SJSA1 (cell line): Measurements from ENCODE around the gene RFX1. TPM values are rescaled to one million over a fixed set of nuclear protein-coding genes. Genes with fewer than 3 reads are reported as not detected.

Source experiments
- DNase-seq, 2 experiments: peaks; one replicate each; pipeline ENCODE4 v3.0.0-alpha.2; 2015 to 2020; ENCODE audit warnings: low spot score in 2 of 2, low read depth in 1 of 2
- H3K27ac ChIP-seq: fragments of 250-450 bp; sonication (Bioruptor Pico); 2 replicates; pipeline ENCODE4 v1.5.1; 2020; ENCODE audit warnings: mild to moderate bottlenecking, moderate library complexity
- H3K27me3 ChIP-seq: fragments of 250-450 bp; sonication (Bioruptor Pico); replicated peaks from 2 replicates; pipeline ENCODE4 v1.5.1; 2020; ENCODE audit warnings: mild to moderate bottlenecking, moderate library complexity
- H3K36me3 ChIP-seq: fragments of 250-450 bp; sonication (Bioruptor Pico); 2 replicates; pipeline ENCODE4 v1.5.1; 2020; ENCODE audit warnings: mild to moderate bottlenecking
- H3K4me1 ChIP-seq: fragments of 250-450 bp; sonication (Bioruptor Pico); replicated peaks from 2 replicates; pipeline ENCODE4 v1.6.1; 2021; ENCODE audit warnings: mild to moderate bottlenecking
- H3K4me3 ChIP-seq: fragments of 250-450 bp; sonication (Bioruptor Pico); 2 replicates; pipeline ENCODE4 v1.5.1; 2020; ENCODE audit warnings: mild to moderate bottlenecking
- H3K9me3 ChIP-seq: fragments of 250-450 bp; sonication (Bioruptor Pico); replicated peaks from 2 replicates; pipeline ENCODE4 v1.5.1; 2020; ENCODE audit warnings: mild to moderate bottlenecking
- total RNA-seq: library from RNA; depleted of rRNA; stranded (reverse); fragments of >200 nt; shearing (Covaris generic); gene quantifications from 2 replicates; pipeline ENCODE4 v1.2.3, GENCODE V29; 2014

The RFX1 gene
- total RNA-seq, 1 experiment from 2014 or later: 2.6 TPM

DNA sequence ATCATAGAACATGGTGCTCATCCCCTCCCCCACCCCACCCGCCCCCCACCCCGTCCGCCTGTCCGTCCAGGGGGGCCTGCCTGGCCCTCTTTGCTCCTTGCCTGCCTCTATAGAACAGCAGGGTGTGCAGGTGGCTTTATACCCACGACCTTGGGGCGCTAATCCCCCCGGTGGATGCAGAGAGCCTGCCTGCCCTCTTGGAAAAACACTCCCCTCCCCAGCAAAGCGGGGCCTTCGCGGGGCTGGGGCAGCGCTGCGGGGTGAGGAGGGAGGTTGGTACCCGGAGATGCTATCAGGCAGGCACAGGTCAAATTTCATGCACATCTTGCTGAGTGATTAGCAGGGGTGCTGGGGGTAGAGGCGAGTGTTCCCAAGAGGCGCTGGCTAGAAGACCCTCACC is 21.9 kb downstream of the RFX1 start:
- Histone ChIP-seq H3K4me1 (no peaks in the 10 kb centered on the region), H3K27me3 (no peaks in the 10 kb centered on the region), H3K27ac (no peak overlapping the region), H3K9me3 (no peaks in the 10 kb centered on the region), H3K4me3 (no peak overlapping the region), H3K36me3 (peaks cover 4% of the 10 kb centered on the region; the same call in 1 of the 2 replicates)
- DNase-seq: no peak

DNA sequence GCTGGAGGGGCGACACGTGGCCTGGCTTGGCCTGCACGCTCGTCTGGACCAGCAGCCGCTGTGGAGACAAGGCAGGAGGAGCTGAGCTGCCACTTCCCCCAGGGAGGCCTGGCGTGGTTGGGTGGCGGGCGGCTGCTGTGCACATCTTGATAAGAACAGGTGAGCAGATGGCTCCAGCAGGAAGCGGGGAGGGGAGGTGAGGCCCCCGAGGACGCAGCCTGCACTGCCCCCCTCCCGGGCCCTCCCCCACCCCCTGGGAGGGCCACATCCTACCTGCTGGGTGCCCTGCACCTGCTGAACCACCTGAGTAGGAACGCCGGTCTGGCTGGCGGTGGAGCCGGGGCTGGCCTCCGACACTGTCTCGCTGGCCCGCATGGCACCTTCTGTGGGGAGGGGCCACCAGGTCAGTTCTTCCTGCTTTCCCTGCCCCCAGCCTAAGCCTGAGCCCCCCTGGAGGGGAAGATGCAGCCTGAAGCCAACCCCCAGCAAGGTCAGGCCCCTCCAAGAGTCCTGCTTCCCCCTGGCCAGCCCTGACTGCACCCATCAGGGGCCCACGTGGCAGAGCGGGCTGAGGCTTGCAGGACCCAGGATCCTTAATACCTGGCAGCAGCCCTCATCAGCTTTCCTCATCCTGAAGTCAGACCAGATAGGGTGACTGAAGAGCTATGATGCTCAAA is 22.8 kb downstream of the RFX1 start:
- no peak overlapping the region for H3K27ac ChIP-seq
- H3K9me3 ChIP-seq: no peaks in the 10 kb centered on the region
- no peaks in the 10 kb centered on the region for H3K27me3 ChIP-seq
- H3K4me3 ChIP-seq: no peak overlapping the region
- DNase-seq: no peak
- H3K4me1 ChIP-seq: no peaks in the 10 kb centered on the region
- H3K36me3 ChIP-seq: peaks cover 4% of the 10 kb centered on the region; the same call in 1 of the 2 replicates

DNA sequence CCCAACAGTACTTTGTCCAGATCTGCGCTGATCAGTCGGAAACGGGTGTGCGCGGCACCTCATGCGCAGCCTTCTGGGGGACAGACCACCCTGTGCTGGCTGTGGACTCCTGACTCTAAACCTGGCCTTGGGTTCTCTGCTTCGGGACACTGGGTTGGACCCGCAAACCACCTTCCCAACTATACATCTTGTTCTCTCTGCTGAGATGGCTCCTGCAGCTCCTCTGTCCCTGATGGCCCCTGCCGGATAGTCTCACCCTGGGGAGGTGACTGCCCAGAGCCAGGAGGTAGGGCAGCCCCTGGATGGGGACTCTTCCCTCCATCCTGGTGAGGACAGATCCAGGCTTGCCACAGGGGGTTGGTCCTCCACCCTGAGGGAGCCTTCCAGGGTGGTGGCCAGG is 23.3 kb downstream of the RFX1 start:
- Histone ChIP-seq H3K4me3 (no peak overlapping the region), H3K4me1 (no peaks in the 10 kb centered on the region), H3K36me3 (peaks cover 4% of the 10 kb centered on the region; the same call in 1 of the 2 replicates), H3K27ac (no peak overlapping the region), H3K9me3 (no peaks in the 10 kb centered on the region), H3K27me3 (no peaks in the 10 kb centered on the region)
- DNase-seq: no peak

DNA sequence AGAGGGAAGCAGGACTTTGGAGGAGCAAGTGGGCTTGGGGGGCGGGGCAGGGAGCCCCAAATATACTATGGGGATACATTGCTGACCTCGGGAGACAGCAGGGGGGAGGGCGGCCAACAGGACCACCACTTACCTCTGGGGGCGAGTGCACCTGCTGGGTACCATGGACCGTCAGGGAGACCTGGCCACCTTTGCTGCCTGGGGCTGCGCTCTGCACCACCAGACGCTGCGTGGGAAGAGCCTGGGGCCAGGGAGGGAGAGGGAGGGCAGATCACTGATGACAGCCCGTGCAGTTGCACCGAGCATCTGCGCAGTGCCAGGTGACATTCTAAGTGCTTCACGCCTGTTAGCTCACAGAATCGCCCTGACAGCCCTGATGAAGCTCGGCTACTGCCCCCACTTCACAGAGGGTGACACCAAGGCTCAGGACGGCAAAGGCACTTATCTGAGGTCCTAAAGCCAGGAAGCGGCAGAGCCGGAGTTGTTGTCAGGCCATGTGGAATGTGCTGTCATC is 24.1 kb downstream of the RFX1 start:
- Histone ChIP-seq H3K27me3 (no peaks in the 10 kb centered on the region), H3K4me3 (no peak overlapping the region), H3K4me1 (no peaks in the 10 kb centered on the region), H3K9me3 (no peaks in the 10 kb centered on the region), H3K27ac (no peak overlapping the region), H3K36me3 (peaks cover 4% of the 10 kb centered on the region; the same call in 1 of the 2 replicates)
- DNase-seq: no peak

DNA sequence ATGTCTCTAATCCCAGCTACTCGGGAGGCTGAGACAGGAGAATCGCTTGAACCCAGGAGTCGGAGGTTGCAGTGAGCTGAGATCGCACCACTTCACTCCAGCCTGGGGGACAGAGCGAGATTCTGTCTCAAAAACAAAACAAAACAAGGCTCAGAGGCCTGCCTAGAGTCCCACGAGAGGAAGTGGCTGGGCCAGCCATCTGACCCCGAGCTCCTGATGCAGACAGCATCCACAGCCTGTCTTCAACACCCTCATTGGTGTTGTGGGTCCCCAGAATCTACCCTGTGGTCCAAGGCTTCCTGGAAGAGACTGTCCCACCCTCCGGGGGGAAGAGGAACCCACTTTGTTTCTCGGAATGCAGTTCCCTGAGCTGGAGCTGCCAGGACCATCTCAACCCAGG is 24.7 kb downstream of the RFX1 start:
- H3K36me3 ChIP-seq: peaks cover 4% of the 10 kb centered on the region; the same call in 1 of the 2 replicates
- DNase-seq: no peak
- no peaks in the 10 kb centered on the region for H3K4me1 ChIP-seq
- H3K27ac ChIP-seq: no peak overlapping the region
- no peaks in the 10 kb centered on the region for H3K9me3 ChIP-seq
- no peaks in the 10 kb centered on the region for H3K27me3 ChIP-seq
- H3K4me3 ChIP-seq: no peak overlapping the region

DNA sequence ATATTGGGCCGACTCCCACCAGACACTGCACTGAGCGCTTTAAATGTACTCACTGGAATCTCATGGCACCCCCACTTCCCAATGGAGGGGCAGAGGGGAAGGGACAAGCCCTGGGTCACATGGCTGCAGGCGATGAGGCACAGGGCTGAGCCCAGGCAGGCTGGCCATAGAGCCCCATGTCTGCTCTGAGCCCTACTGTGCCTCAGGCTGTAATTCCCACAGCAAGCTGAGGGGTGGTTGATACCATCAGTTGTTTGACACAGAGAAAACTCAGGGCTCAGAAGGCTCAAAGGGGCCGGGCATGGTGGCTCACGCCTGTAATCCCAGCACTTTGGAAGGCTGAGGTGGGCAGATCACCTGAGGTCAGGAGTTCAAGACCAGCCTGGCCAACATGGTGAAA is 25.1 kb downstream of the RFX1 start:
- H3K4me3 ChIP-seq: no peak overlapping the region
- H3K27ac ChIP-seq: no peak overlapping the region
- no peaks in the 10 kb centered on the region for H3K27me3 ChIP-seq
- no peak for DNase-seq
- no peaks in the 10 kb centered on the region for H3K9me3 ChIP-seq
- no peaks in the 10 kb centered on the region for H3K4me1 ChIP-seq
- peaks cover 4% of the 10 kb centered on the region; the same call in 1 of the 2 replicates for H3K36me3 ChIP-seq

DNA sequence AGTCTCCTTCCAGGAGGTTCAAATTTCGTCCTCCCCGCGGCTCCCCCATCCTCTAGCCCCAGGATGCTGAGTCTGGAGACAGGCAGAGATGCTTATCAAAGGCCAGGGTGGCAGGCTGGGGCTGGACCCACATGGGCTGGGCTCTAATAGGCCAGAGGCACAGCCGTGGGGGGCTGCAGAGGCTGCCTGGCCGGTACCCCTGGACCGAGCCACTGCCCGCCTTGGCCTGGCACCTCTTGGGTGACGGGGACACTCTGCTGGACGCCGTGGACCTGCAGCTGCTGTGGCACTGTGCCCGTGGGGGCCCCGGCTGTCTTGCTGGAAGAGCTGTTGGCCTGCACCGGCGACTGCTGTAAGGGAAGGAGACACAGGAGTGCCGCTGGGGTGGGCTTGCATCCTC is 25.8 kb downstream of the RFX1 start:
- H3K9me3 ChIP-seq: no peaks in the 10 kb centered on the region
- H3K27ac ChIP-seq: no peak overlapping the region
- H3K4me1 ChIP-seq: no peaks in the 10 kb centered on the region
- no peaks in the 10 kb centered on the region for H3K27me3 ChIP-seq
- no peak for DNase-seq
- peaks cover 4% of the 10 kb centered on the region; the same call in 1 of the 2 replicates for H3K36me3 ChIP-seq
- no peak overlapping the region for H3K4me3 ChIP-seq

DNA sequence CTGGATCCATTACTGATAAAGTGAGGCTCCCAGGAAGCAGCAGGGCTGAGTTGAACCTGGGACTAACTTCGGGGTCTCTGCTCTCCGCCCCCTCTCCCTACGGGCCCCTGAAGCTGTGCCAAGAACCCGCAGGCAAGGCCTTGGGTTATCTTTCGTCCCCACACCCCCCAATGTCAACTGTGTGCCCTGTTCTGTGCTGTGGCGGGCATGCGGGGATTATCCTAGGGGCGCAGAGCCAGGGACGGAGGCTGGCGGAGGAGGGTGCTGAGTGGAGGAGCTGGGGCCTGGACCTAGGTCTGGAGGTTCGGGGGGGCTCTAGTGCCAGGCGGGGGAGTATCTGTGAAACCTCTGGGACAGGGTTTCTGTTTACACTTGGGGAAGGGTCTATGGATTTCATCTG is 26.4 kb downstream of the RFX1 start:
- H3K27ac ChIP-seq: no peak overlapping the region
- H3K4me3 ChIP-seq: no peak overlapping the region
- H3K36me3 ChIP-seq: peaks cover 4% of the 10 kb centered on the region; the same call in 1 of the 2 replicates
- H3K4me1 ChIP-seq: no peaks in the 10 kb centered on the region
- H3K27me3 ChIP-seq: no peaks in the 10 kb centered on the region
- no peaks in the 10 kb centered on the region for H3K9me3 ChIP-seq
- DNase-seq: no peak

DNA sequence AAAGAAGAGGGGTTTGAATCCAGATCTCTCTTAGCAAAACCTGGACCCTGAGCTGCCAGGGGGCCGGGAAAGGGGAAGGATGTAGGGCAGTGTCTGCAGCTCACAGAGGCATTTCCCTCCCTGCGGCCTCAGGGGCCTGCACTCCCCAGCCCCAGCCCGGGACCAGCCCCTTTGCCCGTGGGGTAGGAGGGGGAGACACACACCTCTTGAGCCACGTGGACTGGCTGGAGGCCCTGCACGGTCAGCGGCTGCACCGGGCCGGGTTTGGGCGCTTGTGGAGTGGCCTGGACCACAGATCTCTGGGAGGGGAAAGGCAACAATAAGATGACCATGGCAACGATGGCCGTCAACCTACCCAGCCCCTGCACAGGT is 26.9 kb downstream of the RFX1 start:
- Histone ChIP-seq H3K27me3 (no peaks in the 10 kb centered on the region), H3K9me3 (no peaks in the 10 kb centered on the region), H3K4me1 (no peaks in the 10 kb centered on the region), H3K4me3 (no peak overlapping the region), H3K36me3 (peaks cover 4% of the 10 kb centered on the region; the same call in 1 of the 2 replicates), H3K27ac (no peak overlapping the region)
- DNase-seq: no peak

DNA sequence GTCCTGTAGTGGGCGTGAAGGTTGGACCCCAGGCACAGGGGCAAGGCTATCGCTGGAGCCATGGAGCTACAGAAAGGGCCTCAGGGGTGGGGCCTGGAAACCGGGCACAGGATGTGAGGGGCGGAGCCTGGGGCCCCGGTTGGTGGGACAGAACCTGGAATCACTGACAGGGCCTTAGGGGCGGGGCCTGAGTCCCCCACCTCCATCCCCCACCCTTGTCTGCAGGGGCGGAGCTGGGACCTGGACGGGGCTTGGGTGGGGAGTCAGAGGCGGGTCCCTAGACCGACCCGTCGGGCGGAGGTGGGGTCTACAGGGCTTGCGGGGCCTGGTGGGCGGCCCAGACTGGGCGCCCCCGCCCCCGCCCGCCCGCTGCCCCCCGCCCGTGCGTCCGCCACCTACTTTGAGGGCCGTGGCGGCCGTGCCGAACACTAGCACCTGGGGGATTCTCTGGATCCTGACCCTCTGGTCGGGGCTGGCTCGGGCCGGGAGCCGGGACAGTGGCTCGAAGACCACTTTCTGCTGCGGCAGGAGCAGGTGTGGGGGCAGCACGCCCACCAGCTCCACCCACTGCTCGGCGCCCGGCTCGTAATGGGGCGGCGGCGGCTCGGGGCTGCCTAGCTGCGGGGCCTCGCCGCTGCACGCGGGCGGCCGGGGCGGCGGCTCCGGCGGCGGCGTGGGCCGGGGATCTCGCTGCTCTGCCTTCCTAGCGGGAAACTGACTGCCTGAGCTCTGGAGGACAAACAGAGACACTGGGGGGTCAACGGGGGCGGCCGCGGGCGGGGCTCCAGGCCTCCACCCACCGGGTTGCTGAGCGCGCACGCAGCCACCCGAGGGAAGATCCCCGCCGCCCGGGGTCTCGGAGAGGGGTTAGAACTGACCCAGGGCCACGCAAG is 27.5 kb downstream of the RFX1 start:
- Histone ChIP-seq H3K4me1 (no peaks in the 10 kb centered on the region), H3K9me3 (no peaks in the 10 kb centered on the region), H3K27me3 (no peaks in the 10 kb centered on the region), H3K27ac (no peak overlapping the region), H3K4me3 (no peak overlapping the region), H3K36me3 (peaks cover 4% of the 10 kb centered on the region; the same call in 1 of the 2 replicates)
- no peak for DNase-seq

DNA sequence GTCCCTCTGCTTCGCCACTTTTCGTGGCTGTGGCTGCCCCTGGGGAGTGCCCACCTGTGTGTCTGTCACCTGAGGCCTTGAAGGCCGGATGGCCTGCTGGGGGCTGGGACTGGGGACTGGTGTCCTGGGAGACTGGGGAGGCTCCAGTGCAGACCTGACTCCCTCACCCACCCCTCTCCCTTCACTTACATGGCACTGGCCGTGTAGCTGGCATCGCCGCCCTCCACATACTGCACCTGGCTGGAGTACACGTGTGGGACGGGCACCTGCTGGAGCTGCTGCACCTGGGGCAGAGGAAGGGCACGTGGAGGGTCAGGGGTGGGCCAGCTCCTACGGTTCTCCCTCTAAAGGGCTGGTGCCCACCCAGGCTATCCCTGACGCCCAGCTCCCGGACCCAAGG is 28.3 kb downstream of the RFX1 start:
- no peak for DNase-seq
- no peak overlapping the region for H3K4me3 ChIP-seq
- H3K27ac ChIP-seq: no peak overlapping the region
- H3K4me1 ChIP-seq: no peaks in the 10 kb centered on the region
- H3K27me3 ChIP-seq: no peaks in the 10 kb centered on the region
- no peaks in the 10 kb centered on the region for H3K9me3 ChIP-seq
- H3K36me3 ChIP-seq: peaks cover 2% of the 10 kb centered on the region; the same call in 1 of the 2 replicates

DNA sequence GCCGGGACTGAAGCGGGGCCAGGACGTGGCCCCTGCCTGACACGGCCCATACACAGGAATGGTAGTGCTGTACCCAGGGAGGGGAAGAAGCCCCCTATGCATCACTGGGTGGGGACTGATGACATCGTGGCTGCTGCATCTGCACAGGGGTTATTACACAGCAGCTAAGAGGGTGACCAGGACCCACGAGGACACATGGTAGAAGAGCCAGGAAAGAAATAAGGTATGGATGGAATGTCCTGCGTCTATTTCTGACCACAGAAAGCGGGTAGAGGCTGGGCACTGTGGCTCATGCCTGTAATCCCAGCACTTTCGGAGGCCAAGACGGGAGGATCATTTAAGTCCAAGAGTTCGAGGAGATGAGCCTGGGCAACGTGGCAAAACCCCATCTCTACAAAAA is 29.7 kb downstream of the RFX1 start:
- Histone ChIP-seq H3K4me3 (no peak overlapping the region), H3K4me1 (no peaks in the 10 kb centered on the region), H3K9me3 (no peaks in the 10 kb centered on the region), H3K36me3 (no peaks in the 10 kb centered on the region), H3K27ac (no peak overlapping the region), H3K27me3 (no peaks in the 10 kb centered on the region)
- no peak for DNase-seq

DNA sequence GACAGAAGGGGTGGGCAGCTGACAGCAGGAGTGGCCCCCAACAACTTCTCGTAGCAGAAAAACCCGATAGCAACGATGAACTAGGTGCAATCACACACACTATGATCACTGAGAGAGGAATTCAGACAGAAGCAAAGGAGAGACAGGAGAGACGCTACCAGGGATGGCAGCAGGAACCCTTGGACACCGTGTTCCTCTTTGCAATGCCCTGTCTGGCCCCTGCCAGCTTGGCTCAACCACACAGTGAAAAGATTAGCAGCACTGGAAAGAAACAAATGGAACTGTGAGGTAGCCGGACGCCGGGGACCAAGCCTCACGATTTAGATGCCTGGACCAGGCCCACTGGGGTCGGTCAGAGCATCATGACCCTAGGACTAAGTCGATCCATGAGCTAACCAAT is 30.2 kb downstream of the RFX1 start:
- no peak for DNase-seq
- Histone ChIP-seq H3K36me3 (no peaks in the 10 kb centered on the region), H3K9me3 (no peaks in the 10 kb centered on the region), H3K27me3 (no peaks in the 10 kb centered on the region), H3K4me1 (no peaks in the 10 kb centered on the region), H3K27ac (no peak overlapping the region), H3K4me3 (no peak overlapping the region)

DNA sequence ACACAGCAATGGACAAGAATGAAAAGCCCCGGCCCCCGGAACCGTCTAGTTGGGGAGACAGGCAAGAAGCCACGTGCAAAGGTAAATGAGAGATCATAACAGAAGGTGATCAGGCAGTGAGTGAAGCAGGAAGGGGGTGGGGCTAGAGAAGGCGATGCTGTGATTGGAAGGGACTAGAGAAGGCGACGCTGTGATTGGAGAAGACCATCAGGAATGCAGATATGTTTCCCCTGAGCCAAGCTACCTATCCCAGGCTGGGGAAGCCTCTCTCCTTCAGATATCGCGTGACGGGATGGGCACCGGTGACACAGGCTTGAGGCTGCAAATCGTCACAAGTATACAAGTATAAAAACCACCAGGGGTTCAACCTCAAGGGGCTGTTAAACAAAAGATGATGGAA is 32.0 kb downstream of the RFX1 start:
- Histone ChIP-seq H3K27me3 (no peaks in the 10 kb centered on the region), H3K9me3 (no peaks in the 10 kb centered on the region), H3K4me1 (no peaks in the 10 kb centered on the region)

More for the DNA sequence above, 32.0 kb downstream of the RFX1 start:
- Histone ChIP-seq H3K27ac (no peak overlapping the region), H3K36me3 (peaks cover 7% of the 10 kb centered on the region), H3K4me3 (no peak overlapping the region)
- DNase-seq: no peak
